H1 (cell line): Measurements from ENCODE around the gene GYPA.
"Not testable (repeated sequence)": the region's sequence is repeated elsewhere in the genome, so short reads cannot be mapped to it uniquely, and the experiment has no call there.

Experiments
- CTCF ChIP-seq, 3 experiments: IDR thresholded peaks; 1 replicate in 2 of 3; 2 replicates in 1 of 3; pipeline versions ENCODE4 v1.5.1 to v1.6.1; 2011; ENCODE audit warnings: low read length in 3 of 3, mild to moderate bottlenecking in 3 of 3, inconsistent platforms in 2 of 3, low read depth in 1 of 3, moderate library complexity in 1 of 3; ENCODE audit not compliant: insufficient read depth in 1 of 3; ENCODE audit errors: control extremely low read depth in 1 of 3
- EP300 ChIP-seq, 2 experiments: IDR thresholded peaks; 1 replicate in 1 of 2; 2 replicates in 1 of 2; pipeline ENCODE4 v1.6.1; 2011 to 2012; ENCODE audit warnings: low read depth in 2 of 2, low read length in 2 of 2, mild to moderate bottlenecking in 2 of 2, borderline replicate concordance in 1 of 2, inconsistent platforms in 1 of 2, moderate library complexity in 1 of 2
- JUN ChIP-seq: IDR thresholded peaks from 2 replicates; pipeline ENCODE4 v1.6.1; 2011; ENCODE audit warnings: low read depth, mild to moderate bottlenecking, improper control_type of control experiment, low read length
- KDM5A ChIP-seq: fragments of 200-600 bp; IDR thresholded peaks from 2 replicates; pipeline ENCODE4 v1.7.1; 2012; ENCODE audit warnings: mild to moderate bottlenecking, low read length, inconsistent platforms, mixed read lengths
- MAFK ChIP-seq: IDR thresholded peaks from 2 replicates; pipeline ENCODE4 v1.6.1; 2012; ENCODE audit warnings: low read depth, mild to moderate bottlenecking, improper control_type of control experiment, low read length
- POLR2A ChIP-seq, 2 experiments: IDR thresholded peaks; 1 replicate in 1 of 2; 2 replicates in 1 of 2; pipeline ENCODE4 v1.6.1; 2011; ENCODE audit warnings: low read depth in 2 of 2, low read length in 2 of 2, mild to moderate bottlenecking in 2 of 2; ENCODE audit errors: control extremely low read depth in 1 of 2
- SUZ12 ChIP-seq: fragments of 200-600 bp; sonication (generic); IDR thresholded peaks from 2 replicates; pipeline ENCODE4 v1.6.1; 2012; ENCODE audit warnings: mild to moderate bottlenecking, inconsistent platforms, low read length, moderate library complexity, mixed read lengths
- TAF1 ChIP-seq: IDR thresholded peaks from 2 replicates; pipeline ENCODE4 v1.6.1; 2011; ENCODE audit warnings: mild to moderate bottlenecking, low read depth, low read length

- not testable (repeated sequence) for TF ChIP-seq CTCF (IDR thresholded peaks at IDR 0.05; ENCODE audit: control extremely low read depth in 1 of 3, insufficient read depth in 1 of 3, low read depth in 1 of 3, low read length in 3 of 3); MAFK; POLR2A (IDR thresholded peaks at IDR 0.05; ENCODE audit: control extremely low read depth in 1 of 2, low read depth in 2 of 2, low read length in 2 of 2); TAF1; KDM5A; EP300 (IDR thresholded peaks at IDR 0.05; ENCODE audit: borderline replicate concordance in 1 of 2, low read depth in 2 of 2, low read length in 2 of 2); SUZ12; JUN
Observed at GRCh38 chr4:144093995-144094394, 46.5 kb downstream of the GYPA start.
